AG08395 (cell line): ENCODE measurements around the gene USP36.
A peak's percentile ranks its signal among the peaks of the same experiment; 100 is the strongest.

Source experiments
- DNase-seq: peaks from one replicate; pipeline ENCODE4 v3.0.0; 2012; ENCODE audit warnings: mixed read lengths, low spot score

Gene USP36

DNA sequence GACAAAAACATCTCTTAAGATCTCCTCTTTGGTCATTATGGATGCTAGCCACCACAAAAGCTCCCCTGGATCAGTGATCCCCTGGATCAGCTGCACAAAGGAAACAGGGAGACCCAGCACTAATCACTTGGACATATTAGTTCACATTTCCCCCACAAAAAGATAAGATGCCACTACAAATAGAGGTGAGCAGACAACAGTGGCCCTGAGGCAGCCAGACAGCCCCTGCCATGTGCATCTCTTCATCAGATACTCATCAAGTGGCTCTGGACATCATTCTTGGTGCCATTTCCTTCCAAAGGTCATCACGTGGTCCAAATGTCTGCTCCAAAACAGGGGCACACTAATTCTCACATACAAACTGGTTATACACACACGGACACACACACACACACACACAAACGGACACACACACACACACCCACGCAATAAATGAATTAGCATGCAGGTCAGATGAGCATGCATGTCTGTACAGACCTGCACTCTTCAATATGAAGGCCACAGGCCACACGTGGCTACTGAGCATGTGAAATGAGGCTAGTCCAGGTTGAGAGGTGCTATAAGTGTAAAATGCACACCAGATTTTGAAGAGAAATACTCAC, 4.1 kb downstream of the USP36 start:
- no peak for DNase-seq

DNA sequence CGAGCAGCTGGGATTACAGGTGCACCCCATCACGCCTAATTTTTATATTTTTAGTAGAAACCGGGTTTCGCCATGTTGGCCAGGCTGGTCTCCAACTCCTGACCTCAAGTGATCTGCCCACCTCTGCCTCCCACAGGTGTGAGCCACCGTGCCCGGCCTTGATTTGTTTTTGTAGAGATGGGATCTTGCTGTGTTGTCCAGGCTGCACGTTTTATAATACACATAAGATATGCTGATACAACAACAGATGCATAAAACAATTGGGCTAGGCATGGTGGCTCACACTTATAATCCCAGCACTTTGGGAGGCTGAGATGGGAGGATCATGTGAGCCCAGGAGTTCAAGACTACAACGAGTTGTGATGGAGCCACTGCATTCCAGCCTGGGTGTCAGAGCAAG, 6.0 kb downstream of the USP36 start:
- DNase-seq = no peak

DNA sequence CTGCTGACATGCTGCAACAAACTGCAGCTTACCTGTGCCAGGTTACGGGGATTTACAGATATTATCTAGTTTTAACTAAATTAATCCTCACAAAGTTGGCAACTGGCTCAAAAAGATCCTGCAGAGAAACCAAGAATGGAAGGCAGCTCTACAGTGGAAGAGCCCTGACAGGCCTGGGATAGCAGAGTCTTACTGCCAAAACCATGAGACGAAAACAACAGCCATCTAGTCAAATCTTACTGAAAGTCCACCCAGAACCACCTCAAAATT, 8.1 kb downstream of the USP36 start:
- DNase-seq = no peak

DNA sequence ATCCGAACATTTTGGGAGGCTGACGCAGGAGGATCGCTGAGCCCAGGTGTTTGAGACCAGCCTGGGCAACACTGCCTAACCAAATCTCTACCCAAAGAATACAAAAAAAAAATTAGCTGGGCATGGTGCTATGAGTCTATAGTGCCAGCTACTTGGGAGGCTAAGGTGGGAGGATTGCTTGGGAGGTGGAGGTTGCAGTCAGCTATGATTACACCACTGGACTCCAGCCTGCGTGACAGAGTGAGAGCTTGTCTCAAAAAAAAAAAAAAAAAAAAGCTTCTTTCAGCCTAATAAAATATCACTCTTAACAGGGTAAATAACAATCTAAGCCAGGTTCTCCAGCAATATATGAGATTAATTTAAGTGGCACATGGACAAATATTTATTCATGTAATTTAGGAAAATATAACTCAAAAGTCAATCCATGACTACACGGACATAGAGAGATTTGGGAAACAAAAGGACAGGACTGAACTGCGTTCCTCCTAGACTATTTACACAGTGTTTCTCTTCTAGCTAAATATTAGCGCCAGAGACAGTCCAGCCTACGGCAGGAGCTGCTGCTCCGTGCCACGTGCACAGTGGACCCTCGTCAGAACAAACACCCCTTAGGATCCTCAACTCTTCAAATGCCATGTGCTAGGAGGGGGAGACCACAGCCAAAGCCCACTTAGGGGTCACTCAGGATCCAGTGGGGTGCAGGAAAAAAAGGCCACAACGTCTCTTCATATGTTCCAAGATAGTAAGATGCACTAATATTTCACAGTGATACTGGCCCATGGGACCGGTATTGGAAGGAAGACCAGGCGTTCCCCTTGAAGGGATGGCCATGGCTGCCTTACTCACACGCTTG, 8.7 kb downstream of the USP36 start:
- no peak for DNase-seq

DNA sequence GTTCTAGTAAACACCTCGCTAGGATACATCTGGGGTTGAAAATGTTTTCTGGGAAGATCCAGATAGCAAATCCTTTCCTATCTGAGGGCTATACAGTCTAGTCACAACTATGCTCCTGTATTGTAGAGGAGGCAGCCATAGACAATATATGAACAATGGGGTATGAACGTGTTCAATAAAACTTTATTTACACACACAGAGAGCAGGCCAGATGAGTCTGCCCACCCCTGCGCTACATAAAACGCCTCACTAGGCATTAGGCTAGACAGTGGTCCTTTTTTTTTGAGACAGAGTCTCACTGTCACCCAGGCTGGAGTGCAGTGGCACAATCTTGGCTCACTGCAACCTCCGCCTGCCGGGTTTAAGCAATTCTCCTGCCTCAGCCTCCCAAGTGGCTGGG, 11.1 kb downstream of the USP36 start:
- no peak for DNase-seq

DNA sequence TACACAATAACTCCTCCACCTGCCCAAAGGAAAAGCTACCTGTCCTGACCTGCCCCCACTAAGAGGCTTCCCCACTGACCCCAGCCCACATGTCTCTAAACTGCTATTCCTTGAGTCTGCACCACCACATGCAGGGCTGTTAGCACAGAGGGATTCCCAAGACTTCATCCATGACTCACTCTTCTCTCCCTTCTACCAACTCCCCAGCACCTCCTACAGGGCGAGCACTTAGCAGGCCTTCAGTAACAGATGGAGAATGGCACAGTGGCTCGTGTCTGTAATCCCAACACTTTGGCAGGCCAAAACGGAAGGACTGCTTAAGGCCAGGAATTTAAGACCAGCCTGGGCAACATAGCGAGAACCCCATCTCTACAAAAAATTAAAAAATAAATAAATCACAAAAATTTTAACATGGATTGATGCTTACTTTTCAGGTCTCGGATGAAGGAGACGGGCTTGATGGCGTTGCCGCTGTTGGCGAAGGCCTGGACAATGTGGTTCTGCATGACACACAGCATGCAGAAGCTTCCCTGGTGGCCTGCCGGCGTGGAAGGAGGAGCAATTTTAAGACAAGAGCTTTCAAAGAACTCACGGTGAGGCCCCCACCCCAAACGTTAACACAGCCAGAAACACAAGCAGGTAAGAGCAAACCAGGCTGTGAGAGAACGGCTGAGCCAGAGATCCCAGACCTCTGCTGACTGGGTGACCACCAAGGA, 12.0 kb downstream of the USP36 start:
- peak; percentile 76 for DNase-seq

DNA sequence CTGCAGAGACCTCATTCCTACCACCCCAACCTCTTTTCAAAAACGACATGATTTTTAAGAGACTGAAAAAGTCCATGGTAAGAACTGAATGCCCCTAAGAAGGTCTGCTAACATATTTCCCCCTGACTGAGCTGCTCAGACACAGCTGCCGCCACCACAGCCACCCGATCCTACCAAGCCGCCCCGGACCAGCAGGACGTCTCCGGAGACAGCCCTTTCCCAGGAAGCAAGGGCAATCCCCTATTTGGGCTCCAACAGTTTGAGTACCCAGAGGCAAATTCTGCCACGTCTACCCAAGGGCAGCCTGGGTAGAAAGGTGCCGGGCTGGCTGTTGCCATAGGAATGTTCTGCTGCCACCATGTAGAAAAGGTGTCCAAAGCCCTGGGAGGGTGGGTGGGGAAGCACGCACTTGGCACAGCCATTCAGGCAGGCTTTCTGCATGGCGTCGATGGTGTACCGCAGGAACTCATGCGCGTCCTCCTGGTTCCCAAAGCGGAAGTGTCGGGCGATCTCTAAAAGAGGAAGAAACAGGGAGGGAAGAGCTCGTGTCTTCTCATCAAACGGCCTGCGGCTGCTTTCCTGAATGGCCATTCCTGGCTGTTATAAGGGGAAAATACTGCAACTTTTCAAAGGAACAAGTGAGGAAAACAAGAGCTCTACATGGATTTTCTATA, 13.6 kb downstream of the USP36 start:
- no peak for DNase-seq

DNA sequence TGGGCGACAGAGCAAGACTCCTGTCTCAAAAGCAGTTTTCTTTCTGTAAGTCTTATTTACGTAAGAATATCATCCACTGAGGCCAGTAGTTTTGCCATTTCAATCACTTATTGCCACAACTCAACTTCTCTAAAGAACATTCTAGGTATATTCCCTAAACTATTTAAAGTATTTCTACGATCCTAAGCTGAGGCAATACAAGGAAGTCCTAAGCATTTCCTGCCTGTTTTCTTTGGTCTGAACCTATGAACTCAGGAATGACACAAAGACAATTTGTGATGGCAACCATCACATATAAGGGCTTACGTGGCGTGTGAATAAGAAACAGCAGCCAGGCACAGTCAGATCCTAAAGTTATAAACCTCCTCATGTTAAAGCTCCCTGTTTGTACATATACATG, 14.2 kb downstream of the USP36 start:
- no peak for DNase-seq

DNA sequence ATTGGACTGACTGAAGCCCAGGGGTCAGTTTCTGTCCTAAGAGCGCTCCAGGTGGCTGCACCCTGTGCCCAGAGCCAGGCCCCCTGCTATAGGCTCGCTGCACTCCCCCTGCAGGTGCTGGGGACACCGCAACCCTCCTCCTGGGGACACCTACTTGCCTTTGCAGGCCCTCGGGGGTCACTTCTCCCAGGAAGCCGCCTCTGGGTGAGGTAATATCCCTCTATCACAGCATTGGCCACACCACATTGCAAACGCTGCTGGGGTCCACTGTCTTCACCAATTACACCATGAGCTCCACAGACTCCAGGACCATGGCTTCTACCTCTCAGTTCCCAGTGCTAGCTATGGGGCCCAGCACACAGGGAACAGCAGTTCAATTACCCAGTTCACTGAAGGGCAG, 14.9 kb downstream of the USP36 start:
- DNase-seq = no peak

DNA sequence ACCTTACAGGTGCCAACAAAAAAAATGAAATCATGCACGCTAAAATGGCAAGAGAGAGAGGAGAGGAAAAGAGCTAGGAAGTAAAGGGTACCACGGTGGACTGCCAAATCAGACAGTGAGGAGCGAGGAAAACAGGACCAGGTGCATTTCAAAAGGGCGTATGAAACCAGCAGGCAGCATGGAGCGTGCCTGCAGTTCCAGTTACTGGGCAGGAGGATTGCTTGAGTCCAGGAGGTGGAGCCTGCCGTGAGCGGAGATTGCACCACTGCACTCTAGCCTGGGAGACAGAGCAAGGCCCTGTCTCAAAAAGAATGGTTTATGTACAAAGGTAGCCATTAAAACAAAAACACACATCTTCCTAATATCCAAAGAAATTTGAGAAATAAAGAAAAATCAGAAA, 16.4 kb downstream of the USP36 start:
- DNase-seq = no peak

DNA sequence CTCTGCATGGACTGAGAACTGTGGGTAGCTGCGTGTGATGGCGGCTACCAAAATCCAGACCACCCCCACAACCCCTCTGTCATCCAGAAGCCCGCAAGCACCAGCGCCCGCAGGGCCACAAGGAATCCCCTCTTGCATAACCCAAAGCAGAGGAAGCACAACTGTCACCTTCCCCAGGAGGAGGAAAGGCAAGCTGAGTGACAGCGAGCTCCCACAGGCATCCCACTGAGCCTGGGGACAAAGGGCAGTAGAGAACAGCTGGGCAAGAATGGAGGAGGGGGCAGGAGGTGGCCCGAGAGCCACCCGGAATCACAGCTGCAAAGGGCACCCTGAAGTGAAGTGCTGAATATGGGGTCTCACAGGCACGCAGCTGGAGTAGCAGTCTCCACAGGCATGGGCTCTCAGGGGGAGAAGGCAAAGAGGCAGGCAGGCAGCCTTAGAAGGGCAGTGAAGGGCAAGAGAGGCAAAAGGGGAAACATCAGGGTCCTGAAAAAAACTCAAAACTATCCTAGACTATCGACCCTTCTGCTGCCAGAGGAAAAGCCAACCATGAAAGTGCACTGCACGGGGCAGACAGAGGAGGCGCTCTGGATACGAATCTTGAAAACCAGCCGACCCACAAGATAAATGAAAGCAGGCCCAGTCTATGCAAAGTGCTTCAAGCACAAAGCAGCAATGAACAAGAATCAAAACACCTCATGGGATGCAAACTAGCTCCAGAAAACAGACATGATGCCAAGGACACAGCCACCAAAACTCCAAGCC, 17.1 kb downstream of the USP36 start:
- DNase-seq = no peak

DNA sequence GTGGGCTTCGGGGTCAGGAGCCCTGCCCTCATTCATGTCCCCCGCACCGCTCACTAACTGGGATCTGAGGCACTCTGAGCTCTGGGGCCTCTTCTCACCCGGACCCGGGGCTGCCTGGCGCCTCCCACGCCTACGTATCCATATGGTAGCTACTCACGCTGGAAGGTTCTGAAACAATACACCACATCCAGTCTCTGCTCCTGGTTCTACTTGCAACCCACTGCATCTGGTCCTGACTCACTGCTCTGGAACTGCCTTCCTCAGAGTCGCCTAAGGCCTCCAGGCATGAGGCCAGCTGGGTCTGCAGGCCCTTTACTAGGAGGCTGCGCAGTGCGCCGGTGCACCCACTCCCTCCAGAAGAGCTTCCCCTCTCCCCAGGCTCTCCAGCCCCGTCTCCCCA, 18.1 kb downstream of the USP36 start:
- peak; percentile 95 for DNase-seq

DNA sequence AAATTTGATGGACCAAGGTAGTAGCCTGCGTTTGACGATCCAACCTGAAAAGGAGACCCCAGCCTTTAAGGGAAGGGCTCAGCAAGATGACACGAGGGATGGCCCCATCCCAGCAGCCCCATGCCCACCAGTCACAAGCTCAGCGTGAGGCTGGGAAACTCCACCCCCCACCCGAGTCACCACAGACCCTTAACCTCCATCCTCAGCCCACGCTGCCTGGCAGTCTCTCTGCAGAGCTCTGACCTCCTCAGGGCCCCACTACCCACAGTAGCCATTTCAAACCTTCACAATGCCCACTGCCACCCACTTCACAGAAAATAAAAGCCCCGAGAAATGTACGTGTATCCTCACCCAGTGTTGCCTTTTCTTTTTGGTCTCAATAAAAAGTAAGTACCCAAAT, 18.7 kb downstream of the USP36 start:
- DNase-seq = no peak

DNA sequence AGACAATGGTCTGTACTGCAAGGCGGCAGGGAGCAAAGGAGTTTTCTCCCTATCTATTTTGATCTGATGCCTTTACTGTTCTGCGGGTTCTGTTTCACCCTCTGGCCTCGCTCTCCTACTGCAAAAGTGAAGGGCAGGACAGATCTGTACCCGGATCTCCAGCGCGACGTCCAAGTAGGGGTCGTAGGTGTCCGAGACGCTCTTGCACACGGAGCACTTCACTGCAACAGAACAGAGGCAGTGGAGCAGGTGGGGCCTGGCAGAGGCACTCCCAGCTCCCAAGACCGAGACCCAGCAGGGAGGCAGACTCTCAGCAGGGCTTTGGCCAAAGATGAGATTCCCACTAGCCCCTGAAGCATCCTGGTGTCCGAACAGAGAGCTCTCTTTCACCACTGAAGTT, 19.8 kb downstream of the USP36 start:
- DNase-seq = no peak

DNA sequence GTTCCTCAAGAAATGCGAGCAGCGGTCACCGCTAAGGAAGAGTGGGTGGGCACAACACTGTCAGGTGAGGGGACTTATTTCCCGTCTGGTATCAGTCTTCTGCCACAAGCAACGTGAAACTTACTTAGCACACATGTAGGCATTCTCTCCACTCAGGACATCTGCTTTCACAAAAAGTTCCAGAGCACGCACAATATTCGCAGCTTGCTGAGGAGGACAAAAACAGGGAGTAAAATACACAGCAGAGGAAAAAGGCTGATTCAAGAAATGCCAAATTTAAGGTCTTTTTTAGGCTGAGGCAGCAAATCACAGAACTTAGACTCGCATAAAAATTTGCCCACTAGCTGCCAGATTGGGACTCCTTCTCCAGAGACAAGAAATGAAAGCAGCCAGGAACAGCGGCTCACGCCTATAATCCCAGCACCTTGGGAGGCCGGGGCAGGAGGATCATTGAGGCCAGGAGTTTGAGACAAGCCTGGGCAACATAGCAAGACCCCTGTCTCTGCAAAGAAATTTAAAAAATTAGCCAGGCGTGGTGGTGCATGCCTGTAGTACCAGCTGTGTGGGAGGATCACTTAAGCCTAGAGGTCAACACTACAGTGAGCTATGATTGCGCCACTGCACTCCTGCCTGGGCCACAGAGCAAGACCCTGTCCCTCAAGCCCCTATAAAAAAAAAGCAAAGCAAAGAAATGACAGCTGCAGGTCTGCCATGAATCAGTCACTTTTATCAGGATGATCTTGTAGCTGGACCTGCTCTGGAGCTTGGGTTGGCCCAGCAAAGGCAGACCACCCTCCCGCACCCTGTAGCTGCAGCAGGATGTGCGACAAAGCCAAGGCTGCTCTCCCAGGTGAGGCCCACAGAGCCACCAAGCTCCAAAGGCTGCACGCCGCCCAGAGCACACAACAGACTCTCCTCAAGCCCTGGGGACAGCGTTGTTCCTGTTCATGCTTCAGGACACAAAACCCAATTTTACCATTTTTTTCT, 20.5 kb downstream of the USP36 start:
- no peak for DNase-seq

DNA sequence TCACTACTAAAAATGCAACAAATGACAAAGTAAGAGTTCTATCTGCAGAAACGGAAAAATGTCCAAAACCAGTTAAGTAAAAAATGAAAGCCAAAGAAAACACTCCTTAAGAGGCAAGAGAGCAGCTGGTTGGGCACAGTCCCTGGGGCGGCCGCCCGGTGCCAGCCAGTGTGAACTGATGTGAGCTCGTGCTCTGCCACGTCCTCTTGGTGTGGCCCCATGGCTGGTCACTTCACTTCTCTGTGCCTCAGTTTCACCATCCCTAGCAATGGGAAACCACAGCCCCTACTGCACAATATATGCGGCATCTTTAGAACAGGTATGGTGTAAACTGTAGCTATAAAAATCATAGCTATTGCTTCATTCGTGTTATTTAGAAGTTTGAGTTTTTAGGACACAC, 21.2 kb downstream of the USP36 start:
- no peak for DNase-seq

DNA sequence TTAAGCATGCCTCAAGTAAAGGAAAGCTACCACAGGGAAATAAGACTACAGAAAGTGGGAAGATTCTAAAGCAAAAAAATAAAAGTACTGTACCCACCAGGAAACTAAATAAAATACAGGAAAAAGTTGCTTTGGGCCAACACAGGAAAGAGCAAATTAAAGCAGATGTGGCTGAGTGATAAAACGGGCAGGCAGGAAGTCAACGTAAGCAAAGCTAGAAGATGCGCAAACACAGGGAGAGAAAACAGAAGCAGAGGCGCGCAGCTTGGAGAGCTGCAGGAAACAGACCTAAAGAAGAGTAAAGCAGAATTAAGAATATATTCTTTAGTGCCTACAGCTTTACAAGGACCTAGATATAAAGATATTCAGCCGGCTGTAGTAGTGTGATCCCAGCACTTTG, 21.7 kb downstream of the USP36 start:
- DNase-seq = no peak

DNA sequence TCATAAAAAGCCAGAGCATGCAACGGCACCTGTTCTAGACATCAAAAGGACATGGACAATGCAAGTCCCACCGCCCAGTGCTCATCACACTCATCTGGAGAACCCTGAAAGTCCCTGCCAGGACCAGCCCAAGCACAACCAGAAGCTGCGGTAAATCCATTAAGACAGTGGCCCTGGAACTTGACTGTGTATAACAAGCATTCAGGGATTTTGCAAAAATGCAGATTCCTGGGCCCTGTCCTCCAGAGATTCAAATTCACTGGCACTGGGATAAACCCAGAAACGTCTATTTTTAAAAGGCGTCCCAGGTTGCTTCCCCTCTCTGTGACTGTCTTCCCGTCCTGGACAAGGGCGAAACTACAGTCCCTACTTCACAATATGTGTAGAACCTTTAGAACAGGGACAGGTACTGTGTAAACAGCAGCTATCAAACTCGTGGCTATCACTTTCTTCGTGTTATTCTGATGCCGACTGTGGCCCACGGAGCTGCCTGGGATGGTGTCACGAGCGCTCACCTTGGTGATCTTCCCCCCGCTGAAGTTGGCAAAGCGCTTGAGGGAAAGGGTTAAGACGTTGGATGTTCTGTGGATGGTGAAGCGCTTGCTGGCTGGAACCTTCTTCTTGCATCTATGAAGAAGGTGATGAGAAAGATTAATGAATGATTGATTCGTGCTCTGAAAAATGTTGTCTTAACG, 22.3 kb downstream of the USP36 start:
- no peak for DNase-seq

DNA sequence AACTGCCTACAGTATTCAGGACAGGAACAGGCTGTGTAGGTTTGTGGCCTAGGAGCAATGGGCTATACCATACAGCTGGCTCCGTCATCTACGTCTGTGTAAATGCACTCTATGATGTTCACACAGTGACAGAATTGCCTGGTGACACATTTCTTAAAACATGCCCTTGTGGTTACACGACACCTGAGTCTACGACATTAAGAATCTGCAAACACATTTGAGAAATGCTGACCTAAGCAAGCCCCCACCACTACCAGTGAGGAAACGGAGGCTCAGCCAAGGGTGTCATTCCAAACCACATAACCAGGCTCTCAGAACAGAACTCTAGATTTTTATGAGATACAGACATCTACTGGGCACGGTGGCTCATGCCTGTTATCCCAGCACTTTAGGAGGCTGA, 23.5 kb downstream of the USP36 start:
- DNase-seq = no peak

DNA sequence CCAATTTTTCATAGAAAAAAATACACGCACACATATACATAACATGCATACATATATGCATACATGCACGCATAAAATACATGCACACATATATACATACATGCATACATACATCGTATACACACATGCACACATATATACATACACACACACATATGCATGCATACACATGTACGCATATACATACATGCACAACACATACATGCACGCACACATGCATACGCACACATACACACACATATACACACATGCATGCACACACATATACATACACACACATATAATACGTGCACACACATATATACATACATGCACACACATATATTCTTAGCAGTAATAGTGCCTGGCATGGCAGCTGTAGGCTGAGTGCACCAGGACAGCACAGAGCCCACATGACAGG, 24.9 kb downstream of the USP36 start:
- no peak for DNase-seq
